ENCODE results near the gene TACC2.

DNA sequence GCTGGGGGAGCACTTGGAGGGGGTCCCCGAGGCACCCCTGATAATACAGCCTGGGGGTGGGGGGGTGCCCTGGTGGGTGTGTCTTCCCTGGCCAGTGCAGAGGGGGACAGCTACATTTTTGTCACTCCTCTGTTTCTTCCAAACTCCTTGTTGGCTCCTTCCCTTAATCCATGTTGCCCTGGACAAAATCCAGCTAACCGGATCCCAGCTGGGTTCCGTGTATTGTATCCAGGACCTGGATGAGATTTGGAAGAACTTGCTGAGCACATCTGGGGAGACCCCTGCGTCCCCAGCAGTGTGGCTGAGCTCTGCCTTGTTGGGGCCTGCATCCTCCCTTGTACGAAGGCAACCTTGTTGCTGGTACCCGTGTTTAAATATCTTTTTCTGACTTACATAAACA, 195.3 kb downstream of the TACC2 start:
- TF ChIP-seq, protein P1, sequence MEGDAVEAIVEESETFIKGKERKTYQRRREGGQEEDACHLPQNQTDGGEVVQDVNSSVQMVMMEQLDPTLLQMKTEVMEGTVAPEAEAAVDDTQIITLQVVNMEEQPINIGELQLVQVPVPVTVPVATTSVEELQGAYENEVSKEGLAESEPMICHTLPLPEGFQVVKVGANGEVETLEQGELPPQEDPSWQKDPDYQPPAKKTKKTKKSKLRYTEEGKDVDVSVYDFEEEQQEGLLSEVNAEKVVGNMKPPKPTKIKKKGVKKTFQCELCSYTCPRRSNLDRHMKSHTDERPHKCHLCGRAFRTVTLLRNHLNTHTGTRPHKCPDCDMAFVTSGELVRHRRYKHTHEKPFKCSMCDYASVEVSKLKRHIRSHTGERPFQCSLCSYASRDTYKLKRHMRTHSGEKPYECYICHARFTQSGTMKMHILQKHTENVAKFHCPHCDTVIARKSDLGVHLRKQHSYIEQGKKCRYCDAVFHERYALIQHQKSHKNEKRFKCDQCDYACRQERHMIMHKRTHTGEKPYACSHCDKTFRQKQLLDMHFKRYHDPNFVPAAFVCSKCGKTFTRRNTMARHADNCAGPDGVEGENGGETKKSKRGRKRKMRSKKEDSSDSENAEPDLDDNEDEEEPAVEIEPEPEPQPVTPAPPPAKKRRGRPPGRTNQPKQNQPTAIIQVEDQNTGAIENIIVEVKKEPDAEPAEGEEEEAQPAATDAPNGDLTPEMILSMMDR (conservative IDR thresholded peaks at IDR 0.05) = no peak
- no peak for TF ChIP-seq ZFX (IDR thresholded peaks at IDR 0.05)
